Stomach smooth muscle (tissue), 2 donors: Measurements from ENCODE around the gene RAP1GAP2.

Source experiments
- H3K27ac ChIP-seq: one replicate; pipeline ENCODE4 v1.7.0; 2013; ENCODE audit warnings: mild to moderate bottlenecking, low read length, inconsistent platforms
- H3K27me3 ChIP-seq, 2 donors: one replicate each; pipeline ENCODE4 v1.7.0; 2013; ENCODE audit warnings: low read length in 2 of 2; ENCODE audit not compliant: insufficient read depth in 2 of 2, control insufficient read depth in 1 of 2
- H3K36me3 ChIP-seq, 2 donors: one replicate each; pipeline ENCODE4 v1.7.0; 2013; ENCODE audit warnings: low read length in 2 of 2; ENCODE audit not compliant: control insufficient read depth in 2 of 2, insufficient read depth in 2 of 2
- H3K4me1 ChIP-seq: one replicate; pipeline ENCODE4 v1.7.0; 2013; ENCODE audit warnings: low read length; ENCODE audit not compliant: control insufficient read depth, insufficient read depth
- H3K4me3 ChIP-seq, 2 donors: one replicate each; pipeline ENCODE4 v1.7.0; 2013; ENCODE audit warnings: low read length in 2 of 2
- H3K9ac ChIP-seq, 2 donors: one replicate each; pipeline ENCODE4 v1.7.0; 2013; ENCODE audit warnings: low read length in 2 of 2, mild to moderate bottlenecking in 1 of 2
- H3K9me3 ChIP-seq, 2 donors: one replicate each; pipeline ENCODE4 v1.7.0; 2013; ENCODE audit warnings: low read length in 2 of 2; ENCODE audit not compliant: control insufficient read depth in 2 of 2
- donor health status: healthy.
- donor health status: Pancreatic carcinoma.

RAP1GAP2 gene

GRCh38 chr17:2869604-2870003 is 73.4 kb downstream of the RAP1GAP2 start:
- H3K27ac ChIP-seq: no peak overlapping the region
- H3K27me3 ChIP-seq: no peaks in the 10 kb centered on the region

GRCh38 chr17:2871205-2871604 is 75.0 kb downstream of the RAP1GAP2 start:
- H3K27ac ChIP-seq: no peak overlapping the region
- H3K9me3 ChIP-seq: no peaks in the 10 kb centered on the region
- no peak overlapping the region for H3K4me3 ChIP-seq
- no peaks in the 10 kb centered on the region for H3K27me3 ChIP-seq
- no peaks in the 10 kb centered on the region for H3K4me1 ChIP-seq
- no peak overlapping the region for H3K9ac ChIP-seq
- H3K36me3 ChIP-seq: no peaks in the 10 kb centered on the region

More at GRCh38 chr17:2869604-2870003, 73.4 kb downstream of the RAP1GAP2 start:
- Histone ChIP-seq H3K9ac (no peak overlapping the region), H3K4me1 (no peaks in the 10 kb centered on the region), H3K9me3 (no peaks in the 10 kb centered on the region), H3K36me3 (no peaks in the 10 kb centered on the region), H3K4me3 (no peak overlapping the region)

GRCh38 chr17:2871720-2872119 is 75.5 kb downstream of the RAP1GAP2 start:
- Histone ChIP-seq H3K9me3 (no peaks in the 10 kb centered on the region), H3K36me3 (no peaks in the 10 kb centered on the region), H3K4me1 (no peaks in the 10 kb centered on the region), H3K4me3 (no peak overlapping the region), H3K27ac (no peak overlapping the region), H3K9ac (no peak overlapping the region), H3K27me3 (no peaks in the 10 kb centered on the region)

- Histone ChIP-seq H3K27me3 (no peaks in the 10 kb centered on the region), H3K4me1 (no peaks in the 10 kb centered on the region), H3K4me3 (no peak overlapping the region), H3K9ac (no peak overlapping the region), H3K9me3 (no peaks in the 10 kb centered on the region), H3K36me3 (no peaks in the 10 kb centered on the region), H3K27ac (no peak overlapping the region)
Observed at GRCh38 chr17:2872282-2872681, 76.0 kb downstream of the RAP1GAP2 start.

- Histone ChIP-seq H3K9ac (no peak overlapping the region), H3K27me3 (no peaks in the 10 kb centered on the region), H3K27ac (no peak overlapping the region), H3K36me3 (no peaks in the 10 kb centered on the region), H3K9me3 (no peaks in the 10 kb centered on the region), H3K4me3 (no peak overlapping the region), H3K4me1 (no peaks in the 10 kb centered on the region)
Observed at GRCh38 chr17:2874189-2874686, 78.0 kb downstream of the RAP1GAP2 start.

GRCh38 chr17:2875608-2876007 is 79.4 kb downstream of the RAP1GAP2 start:
- Histone ChIP-seq H3K27me3 (no peaks in the 10 kb centered on the region), H3K4me3 (no peak overlapping the region), H3K36me3 (no peaks in the 10 kb centered on the region), H3K9ac (no peak overlapping the region), H3K27ac (no peak overlapping the region), H3K4me1 (no peaks in the 10 kb centered on the region), H3K9me3 (no peaks in the 10 kb centered on the region)

- Histone ChIP-seq H3K9ac (no peak overlapping the region), H3K36me3 (no peaks in the 10 kb centered on the region), H3K9me3 (no peaks in the 10 kb centered on the region), H3K27me3 (no peaks in the 10 kb centered on the region), H3K4me3 (no peak overlapping the region), H3K27ac (no peak overlapping the region), H3K4me1 (no peaks in the 10 kb centered on the region)
Observed at GRCh38 chr17:2876467-2876866, 80.2 kb downstream of the RAP1GAP2 start.

GRCh38 chr17:2878751-2879254 is 82.6 kb downstream of the RAP1GAP2 start:
- Histone ChIP-seq H3K27ac (no peak overlapping the region), H3K9ac (no peak overlapping the region), H3K4me1 (no peaks in the 10 kb centered on the region), H3K27me3 (no peaks in the 10 kb centered on the region), H3K4me3 (no peak overlapping the region), H3K36me3 (no peaks in the 10 kb centered on the region), H3K9me3 (no peaks in the 10 kb centered on the region)

GRCh38 chr17:2880050-2880449 is 83.8 kb downstream of the RAP1GAP2 start:
- H3K36me3 ChIP-seq: no peaks in the 10 kb centered on the region
- no peaks in the 10 kb centered on the region for H3K9me3 ChIP-seq
- H3K9ac ChIP-seq: no peak overlapping the region
- no peak overlapping the region for H3K4me3 ChIP-seq
- no peaks in the 10 kb centered on the region for H3K4me1 ChIP-seq
- H3K27ac ChIP-seq: no peak overlapping the region
- no peaks in the 10 kb centered on the region for H3K27me3 ChIP-seq

- H3K4me1 ChIP-seq: no peaks in the 10 kb centered on the region
- no peak overlapping the region for H3K9ac ChIP-seq
- no peaks in the 10 kb centered on the region for H3K9me3 ChIP-seq
- no peaks in the 10 kb centered on the region for H3K27me3 ChIP-seq
- H3K4me3 ChIP-seq: no peak overlapping the region
- H3K36me3 ChIP-seq: no peaks in the 10 kb centered on the region
- no peak overlapping the region for H3K27ac ChIP-seq
Observed at GRCh38 chr17:2881295-2881694, 85.1 kb downstream of the RAP1GAP2 start.

GRCh38 chr17:2883544-2884213 is 87.4 kb downstream of the RAP1GAP2 start:
- Histone ChIP-seq H3K27ac (no peak overlapping the region), H3K9ac (no peak overlapping the region), H3K9me3 (no peaks in the 10 kb centered on the region), H3K4me3 (no peak overlapping the region), H3K36me3 (no peaks in the 10 kb centered on the region), H3K27me3 (no peaks in the 10 kb centered on the region), H3K4me1 (no peaks in the 10 kb centered on the region)
